ENCODE measurements around the gene STMP1. TPM values are rescaled to one million over a fixed set of nuclear protein-coding genes. Genes with fewer than 3 reads are reported as not detected.

STMP1 gene
- total and polyA plus RNA-seq, 2 of the 4 experiments (the other 2 are of a cell fraction) = 6.1 to 28.3 TPM

GRCh38 chr7:135678612-135679575 lies 16.6 kb downstream of the STMP1 start:
- H3K4ac ChIP-seq (ENCODE audit: low read depth, low read length) = no peak overlapping the region
- H3K36me3 ChIP-seq (ENCODE audit: control insufficient read depth, insufficient read depth, low read length) = peaks cover 6% of the 10 kb centered on the region
- H3K4me2 ChIP-seq (ENCODE audit: low read depth, low read length) = peak overlapping the region; percentile 40; the same call in 1 of the 2 replicates
- no peak overlapping the region for H2AK9ac ChIP-seq (replicated peaks; ENCODE audit: low read depth, low read length, poor library complexity)
- in situ Hi-C loops (cut with MboI; ENCODE audit: low sequenced_read_pairs) (no loop called here), dilution Hi-C loops (cut with HindIII; ENCODE audit: low sequenced_read_pairs, unreplicated experiment) (no loop called here), intact Hi-C loops (cut with micrococcal nuclease) (loop anchor here (10.0 kb wide), 1 partner anchor 296 kb away; the partner anchor contains the start of gene MTPN)
- H3K79me1 ChIP-seq (ENCODE audit: low read depth in 1 of 2, low read length in 2 of 2) = peaks cover 40 to 66% of the 10 kb centered on the region in 2 experiments
- no peak overlapping the region for H2BK5ac ChIP-seq (ENCODE audit: low read depth, low read length, poor library complexity, severe bottlenecking)
- no peaks in the 10 kb centered on the region for H3K9me3 ChIP-seq (ENCODE audit: control insufficient read depth, insufficient read depth, low read length)
- H3K4me3 ChIP-seq (ENCODE audit: insufficient read depth, low read depth, low read length) = no peak overlapping the region
- H2BK120ac ChIP-seq (ENCODE audit: low read depth, low read length) = no peak overlapping the region
- H4K8ac ChIP-seq (ENCODE audit: low read depth in 2 of 2, low read length in 2 of 2) = no peak overlapping the region
- peak overlapping the region; percentile 29; the same call in 1 of the 2 replicates for H3K18ac ChIP-seq (ENCODE audit: low read depth, low read length)
- no peak overlapping the region for H4K5ac ChIP-seq (ENCODE audit: low read depth, low read length)
- H2AK5ac ChIP-seq (ENCODE audit: low read depth, low read length) = no peak overlapping the region
- no TSS peak for BruUV-seq (replicated peaks)
- CTCF ChIA-PET = no interaction called here
- WGBS, 2 experiments (ENCODE audit: extremely low coverage in 2 of 2, insufficient read length in 1 of 2) = 43% methylated on average over 1 of the region's 4 CpGs; no CpG with 5 or more reads in 1 of the 2 experiments
- 0 out of 2 replicates have a peak, but pooled peaks cover 4% of the 10 kb centered on the region for H4K20me1 ChIP-seq (ENCODE audit: insufficient read depth, low read length)
- no peak overlapping the region for H4K91ac ChIP-seq (ENCODE audit: insufficient read depth, low read depth, low read length)
- no peak overlapping the region for H3K56ac ChIP-seq (ENCODE audit: extremely low read depth, insufficient read depth, low read length)
- ATAC-seq (ENCODE audit: low read depth) (no peak; the same call in 1 of the 2 replicates), DNase-seq (peak; percentile 86)
- H3K14ac ChIP-seq (replicated peaks; ENCODE audit: low read depth, low read length) = no peak overlapping the region
- no peak overlapping the region for H2BK20ac ChIP-seq (ENCODE audit: low read depth, low read length)
- H3K27me3 ChIP-seq (ENCODE audit: control insufficient read depth, insufficient read depth, low read length) = no peaks in the 10 kb centered on the region
- H3K9ac ChIP-seq (ENCODE audit: low read depth, low read length) = no peak overlapping the region
- no peak overlapping the region for H3K23ac ChIP-seq (ENCODE audit: low read depth, low read length)
- H3K9me1 ChIP-seq (ENCODE audit: insufficient read depth, low read length) = peaks cover 21% of the 10 kb centered on the region
- H2AFZ ChIP-seq (replicated peaks; ENCODE audit: low read length, poor library complexity) = no peak overlapping the region
- no peak overlapping the region for H3K27ac ChIP-seq (ENCODE audit: insufficient read depth, low read length)
- POLR2A ChIA-PET (ENCODE audit: unreplicated experiment) = no interaction called here
- no peak overlapping the region for H2BK15ac ChIP-seq (ENCODE audit: low read depth, low read length)
- no peak for TF ChIP-seq CEBPB (IDR thresholded peaks at IDR 0.05; ENCODE audit: low read depth, low read length)
- TF ChIP-seq RFX5 (IDR thresholded peaks at IDR 0.05; ENCODE audit: low read depth, low read length) = no peak
- no peak for TF ChIP-seq CHD1 (IDR thresholded peaks at IDR 0.05; ENCODE audit: low read depth, low read length)
- TF ChIP-seq USF2 (IDR thresholded peaks at IDR 0.05; ENCODE audit: low read depth, low read length) = no peak
- TF ChIP-seq, protein P1, sequence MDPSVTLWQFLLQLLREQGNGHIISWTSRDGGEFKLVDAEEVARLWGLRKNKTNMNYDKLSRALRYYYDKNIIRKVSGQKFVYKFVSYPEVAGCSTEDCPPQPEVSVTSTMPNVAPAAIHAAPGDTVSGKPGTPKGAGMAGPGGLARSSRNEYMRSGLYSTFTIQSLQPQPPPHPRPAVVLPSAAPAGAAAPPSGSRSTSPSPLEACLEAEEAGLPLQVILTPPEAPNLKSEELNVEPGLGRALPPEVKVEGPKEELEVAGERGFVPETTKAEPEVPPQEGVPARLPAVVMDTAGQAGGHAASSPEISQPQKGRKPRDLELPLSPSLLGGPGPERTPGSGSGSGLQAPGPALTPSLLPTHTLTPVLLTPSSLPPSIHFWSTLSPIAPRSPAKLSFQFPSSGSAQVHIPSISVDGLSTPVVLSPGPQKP (IDR thresholded peaks at IDR 0.05; ENCODE audit: borderline replicate concordance, low read depth, low read length) = no peak
- no peak for TF ChIP-seq SMC3 (IDR thresholded peaks at IDR 0.05; ENCODE audit: low read depth, low read length)
- TF ChIP-seq, protein P2, sequence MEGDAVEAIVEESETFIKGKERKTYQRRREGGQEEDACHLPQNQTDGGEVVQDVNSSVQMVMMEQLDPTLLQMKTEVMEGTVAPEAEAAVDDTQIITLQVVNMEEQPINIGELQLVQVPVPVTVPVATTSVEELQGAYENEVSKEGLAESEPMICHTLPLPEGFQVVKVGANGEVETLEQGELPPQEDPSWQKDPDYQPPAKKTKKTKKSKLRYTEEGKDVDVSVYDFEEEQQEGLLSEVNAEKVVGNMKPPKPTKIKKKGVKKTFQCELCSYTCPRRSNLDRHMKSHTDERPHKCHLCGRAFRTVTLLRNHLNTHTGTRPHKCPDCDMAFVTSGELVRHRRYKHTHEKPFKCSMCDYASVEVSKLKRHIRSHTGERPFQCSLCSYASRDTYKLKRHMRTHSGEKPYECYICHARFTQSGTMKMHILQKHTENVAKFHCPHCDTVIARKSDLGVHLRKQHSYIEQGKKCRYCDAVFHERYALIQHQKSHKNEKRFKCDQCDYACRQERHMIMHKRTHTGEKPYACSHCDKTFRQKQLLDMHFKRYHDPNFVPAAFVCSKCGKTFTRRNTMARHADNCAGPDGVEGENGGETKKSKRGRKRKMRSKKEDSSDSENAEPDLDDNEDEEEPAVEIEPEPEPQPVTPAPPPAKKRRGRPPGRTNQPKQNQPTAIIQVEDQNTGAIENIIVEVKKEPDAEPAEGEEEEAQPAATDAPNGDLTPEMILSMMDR (conservative IDR thresholded peaks at IDR 0.05; ENCODE audit: low read depth, low read length) = no peak
- TF ChIP-seq MXI1 (IDR thresholded peaks at IDR 0.05; ENCODE audit: borderline replicate concordance, low read depth, low read length) = no peak
- TF ChIP-seq NFE2L2 (IDR thresholded peaks at IDR 0.05; ENCODE audit: low read depth, low read length) = no peak
- H3K4me1 ChIP-seq (ENCODE audit: control insufficient read depth, insufficient read depth, low read length) = peaks cover 16% of the 10 kb centered on the region

Measured in IMR-90 (cell line).